Jurkat, Clone E6-1 (cell line): ENCODE results near the gene KCNIP4.

Source experiments
- DNase-seq: peaks from one replicate; pipeline ENCODE4 v3.0.0-alpha.2; 2011; ENCODE audit warnings: low read depth, low spot score
- H3K4me3 ChIP-seq: 2 replicates; pipeline ENCODE4 v1.5.1; 2011; ENCODE audit warnings: mild to moderate bottlenecking, low read length, control low read depth, moderate library complexity

Gene KCNIP4

DNA sequence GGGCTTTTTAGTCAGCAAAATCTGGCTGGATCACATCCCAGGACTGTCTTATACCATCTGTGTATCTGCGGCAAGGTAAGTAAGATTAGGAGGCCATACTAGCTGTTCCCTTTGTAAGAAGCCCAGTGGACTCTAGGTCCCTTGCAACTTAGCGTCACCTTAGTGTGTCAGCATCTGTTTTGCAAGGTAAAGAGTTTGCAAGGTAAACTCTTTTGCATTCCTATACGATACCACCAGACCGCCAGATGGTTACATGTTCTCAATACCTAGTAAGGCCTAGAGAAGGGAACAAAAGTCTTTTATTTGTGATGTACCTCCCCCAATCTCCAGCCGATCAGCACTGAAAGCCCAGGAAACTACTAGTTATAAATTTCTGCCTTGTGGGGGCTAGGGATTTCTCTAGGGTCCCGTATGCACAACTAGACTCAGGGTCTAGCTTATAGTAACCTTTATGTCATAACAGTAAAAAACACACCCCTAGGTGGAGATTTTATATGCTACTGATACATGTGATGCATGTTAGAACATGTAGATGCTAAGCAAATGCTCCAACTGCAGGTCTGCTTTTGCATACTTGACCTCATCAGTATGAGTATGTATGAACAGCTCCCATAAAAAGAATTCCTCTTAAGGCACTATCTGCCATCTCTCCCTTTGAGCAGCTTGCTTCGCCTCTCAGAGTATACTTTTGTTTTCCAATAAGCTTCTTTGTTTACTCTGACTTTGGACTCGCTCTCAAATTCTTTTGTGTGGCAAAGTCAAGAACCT lies 78.4 kb downstream of the KCNIP4 start:
- no peak for DNase-seq
- H3K4me3 ChIP-seq, result no peak overlapping the region

- no peak for DNase-seq
- H3K4me3 ChIP-seq, result no peak overlapping the region
Observed at GRCh38 chr4:21864686-21865085, 83.9 kb downstream of the KCNIP4 start.

- DNase-seq, result no peak
- H3K4me3 ChIP-seq, result no peak overlapping the region
Observed at GRCh38 chr4:21862917-21863316, 85.7 kb downstream of the KCNIP4 start.

- DNase-seq, result no peak
- H3K4me3 ChIP-seq, result no peak overlapping the region
Observed at GRCh38 chr4:21858971-21859370, 89.6 kb downstream of the KCNIP4 start.

GRCh38 chr4:21856754-21857153 lies 91.8 kb downstream of the KCNIP4 start:
- H3K4me3 ChIP-seq, result no peak overlapping the region
- no peak for DNase-seq

- no peak for DNase-seq
- H3K4me3 ChIP-seq, result no peak overlapping the region
Observed at GRCh38 chr4:21856301-21856700, 92.3 kb downstream of the KCNIP4 start.

DNA sequence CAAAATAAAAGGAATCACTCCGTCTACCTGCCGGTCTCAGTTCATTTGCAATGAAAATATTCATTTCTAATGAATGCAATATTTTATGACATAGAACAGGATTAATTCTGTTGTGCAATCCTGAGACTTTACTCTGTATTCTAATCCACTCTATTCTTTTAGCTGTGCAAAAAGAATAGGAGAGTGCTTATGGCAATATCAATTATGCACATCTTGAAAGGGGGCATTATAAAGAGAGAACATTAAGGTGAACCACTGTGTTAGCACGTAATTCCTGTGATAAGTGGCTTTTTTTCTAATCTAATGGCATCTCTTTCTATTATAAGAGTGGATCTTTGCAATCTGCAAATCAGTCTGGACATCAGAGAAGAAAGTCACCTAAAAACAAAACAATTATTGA lies 99.5 kb downstream of the KCNIP4 start:
- H3K4me3 ChIP-seq, result no peak overlapping the region
- DNase-seq, result no peak

GRCh38 chr4:21848021-21848420 lies 100.6 kb downstream of the KCNIP4 start:
- DNase-seq, result no peak
- H3K4me3 ChIP-seq, result no peak overlapping the region

DNA sequence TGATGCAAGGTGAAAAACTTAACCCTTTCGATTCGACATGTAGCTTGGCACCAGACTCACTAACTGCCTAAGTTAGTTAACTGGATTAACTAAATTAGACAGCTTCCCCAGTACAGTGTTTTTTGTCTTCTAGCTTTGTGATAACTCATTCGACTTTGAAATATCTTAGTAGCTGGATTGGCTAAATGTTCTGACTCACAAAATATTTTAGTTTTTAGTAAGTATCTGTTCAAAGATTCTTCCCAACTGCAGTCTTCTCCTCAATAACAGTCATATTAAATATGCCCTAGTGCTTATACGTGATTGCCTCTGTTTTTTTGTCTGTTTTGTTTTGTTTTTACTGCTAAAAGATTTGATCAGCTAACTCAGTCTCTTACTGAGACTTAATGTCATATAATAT lies 102.9 kb downstream of the KCNIP4 start:
- DNase-seq, result no peak
- no peak overlapping the region for H3K4me3 ChIP-seq

- no peak overlapping the region for H3K4me3 ChIP-seq
- no peak for DNase-seq
Observed at GRCh38 chr4:21835712-21836111, 112.9 kb downstream of the KCNIP4 start.

GRCh38 chr4:21830272-21830671 lies 118.3 kb downstream of the KCNIP4 start:
- DNase-seq, result no peak
- H3K4me3 ChIP-seq, result no peak overlapping the region

- no peak for DNase-seq
- H3K4me3 ChIP-seq, result no peak overlapping the region
Observed at GRCh38 chr4:21827575-21827974, 121.0 kb downstream of the KCNIP4 start.

DNA sequence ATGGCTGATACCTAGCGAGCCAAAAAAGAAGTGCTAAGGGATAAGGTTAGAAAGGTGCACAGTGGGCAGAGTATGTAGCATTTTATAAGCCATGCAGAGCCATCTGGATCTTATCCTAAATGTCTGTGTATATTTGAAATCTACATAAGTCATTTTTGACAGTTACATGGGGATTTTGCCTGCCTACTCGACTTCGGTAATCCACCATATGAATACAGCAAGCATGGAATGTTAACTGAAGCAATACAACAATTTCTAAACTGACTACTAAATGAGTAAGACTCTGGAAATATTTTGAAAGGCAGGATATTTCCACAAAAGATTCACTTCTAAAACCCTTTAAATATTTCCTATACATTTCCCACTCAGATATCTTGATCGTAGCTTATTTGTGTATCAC lies 122.5 kb downstream of the KCNIP4 start:
- no peak for DNase-seq
- no peak overlapping the region for H3K4me3 ChIP-seq

- no peak for DNase-seq
- H3K4me3 ChIP-seq, result no peak overlapping the region
Observed at GRCh38 chr4:21819086-21819485, 129.5 kb downstream of the KCNIP4 start.

GRCh38 chr4:21815651-21816377 lies 132.8 kb downstream of the KCNIP4 start:
- H3K4me3 ChIP-seq, result no peak overlapping the region

DNA sequence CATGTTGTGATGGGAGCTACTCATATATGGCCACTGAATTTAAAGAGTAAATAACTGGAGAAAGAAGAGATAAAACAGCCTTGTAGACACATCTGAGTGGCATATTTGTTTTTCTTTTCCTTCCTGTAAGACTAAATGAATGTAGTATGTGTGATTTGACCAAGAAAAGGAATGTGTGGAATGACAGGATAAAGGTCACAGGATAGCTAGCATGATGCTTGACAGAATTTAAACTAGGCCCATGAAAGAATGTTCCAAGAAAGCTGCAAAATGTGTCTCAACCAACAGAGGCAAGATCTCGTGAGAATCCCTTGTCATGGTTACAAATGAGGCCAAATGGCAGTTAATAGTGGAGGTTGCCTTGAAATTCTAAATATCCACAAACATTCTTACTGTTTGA lies 137.0 kb downstream of the KCNIP4 start:
- no peak for DNase-seq
- H3K4me3 ChIP-seq, result no peak overlapping the region

More at GRCh38 chr4:21815651-21816377, 132.8 kb downstream of the KCNIP4 start:
- DNase-seq, result no peak

- DNase-seq, result no peak
- H3K4me3 ChIP-seq, result no peak overlapping the region
Observed at GRCh38 chr4:21806991-21807390, 141.6 kb downstream of the KCNIP4 start.

DNA sequence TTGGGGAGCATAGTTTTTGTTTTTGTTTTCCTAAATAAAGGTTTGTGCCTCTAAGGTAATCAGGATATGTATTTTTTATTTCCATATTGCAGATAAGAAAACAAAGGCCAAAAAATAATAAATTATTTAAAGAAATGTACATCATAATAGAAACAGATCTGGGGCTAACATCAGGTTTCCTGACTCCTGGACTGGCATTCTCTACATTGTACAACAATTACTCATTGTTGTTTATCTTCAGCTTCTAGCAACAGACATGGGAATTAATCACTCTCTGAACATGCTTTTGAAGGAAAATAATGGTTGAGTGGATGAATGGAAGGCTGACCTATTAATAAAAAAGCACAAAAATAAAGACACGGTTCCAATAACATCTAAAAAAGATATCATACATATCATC lies 146.2 kb downstream of the KCNIP4 start:
- no peak for DNase-seq
- no peak overlapping the region for H3K4me3 ChIP-seq

DNA sequence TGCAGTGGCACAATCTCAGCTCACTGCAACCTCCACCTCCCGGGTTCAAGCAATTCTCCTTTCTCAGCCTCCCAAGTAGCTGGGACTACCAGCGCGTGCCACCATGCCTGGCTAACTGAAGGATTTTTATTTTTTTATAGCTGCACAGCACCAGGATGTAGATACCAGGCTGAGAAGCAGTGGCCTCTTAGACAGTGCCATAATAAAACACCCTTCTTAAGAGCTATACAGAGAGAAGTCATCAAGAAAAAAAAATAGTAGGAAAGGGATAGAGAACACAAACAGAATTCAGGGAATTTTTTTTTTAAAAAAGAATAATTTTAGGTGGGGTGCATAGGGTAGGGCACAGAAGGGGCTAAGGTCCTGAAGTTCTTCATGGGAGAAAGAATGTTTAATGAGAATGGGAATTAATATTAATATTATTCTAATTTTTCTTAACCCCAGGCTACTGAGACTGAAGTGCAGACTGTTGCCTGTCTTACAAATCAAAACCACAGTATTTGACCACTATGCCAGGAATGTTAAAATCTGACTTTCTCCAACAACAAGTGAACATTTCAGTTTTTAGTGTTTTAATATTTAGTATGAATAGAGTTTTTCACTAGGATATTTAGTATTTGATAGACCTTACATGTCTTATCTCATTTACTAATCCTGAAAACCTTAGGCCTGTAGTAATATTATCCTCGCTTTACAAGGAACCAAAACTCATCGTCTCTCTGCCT lies 146.7 kb downstream of the KCNIP4 start:
- no peak overlapping the region for H3K4me3 ChIP-seq
- no peak for DNase-seq

GRCh38 chr4:21795091-21795490 lies 153.5 kb downstream of the KCNIP4 start:
- H3K4me3 ChIP-seq, result no peak overlapping the region
- peak; percentile 85 for DNase-seq
